ENCODE results near the gene PCYOX1L.

The PCYOX1L gene

GRCh38 chr5:149410071-149410470, 52.2 kb downstream of the PCYOX1L start:
- DNase-seq = no peak

- DNase-seq = no peak
These were observed 53.0 kb downstream of the PCYOX1L start for GRCh38 chr5:149410721-149411432.

DNA sequence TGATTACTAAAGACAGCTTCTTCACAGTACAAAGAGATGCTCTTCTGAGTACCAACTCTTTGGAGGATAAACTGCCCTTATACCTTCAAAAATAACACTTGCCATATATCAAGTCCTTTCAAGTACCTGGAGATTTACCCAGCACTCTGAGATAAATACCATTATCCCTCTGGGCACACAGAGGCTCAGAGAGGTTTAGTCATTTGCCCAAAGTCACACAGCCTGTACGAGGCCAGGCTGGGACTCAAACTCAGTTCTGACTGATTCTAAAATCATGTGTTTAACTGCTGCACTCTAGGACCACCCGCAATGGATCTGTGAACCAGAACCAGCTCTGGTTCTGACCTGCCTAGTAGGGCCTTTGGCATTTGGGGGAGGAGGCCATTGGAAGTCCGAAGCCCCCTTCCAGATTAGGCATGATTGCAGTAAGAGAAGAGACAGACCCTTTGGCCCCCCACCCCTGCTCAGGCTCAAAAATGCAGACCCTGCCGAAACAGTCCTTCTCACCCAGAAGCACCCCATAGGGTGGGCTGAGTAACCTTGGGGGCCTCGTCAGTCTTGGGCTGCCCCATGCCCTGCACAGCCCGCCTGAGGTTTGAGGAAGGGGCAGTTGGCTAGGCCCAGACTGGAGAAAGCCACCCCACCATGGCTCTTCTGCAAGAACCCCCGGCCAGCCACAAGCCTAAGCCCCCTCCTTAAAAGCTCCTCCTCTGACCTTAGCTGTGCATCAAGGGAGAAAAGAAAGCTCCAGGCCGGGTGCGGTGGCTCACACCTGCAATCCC, 54.1 kb downstream of the PCYOX1L start:
- DNase-seq = no peak

DNA sequence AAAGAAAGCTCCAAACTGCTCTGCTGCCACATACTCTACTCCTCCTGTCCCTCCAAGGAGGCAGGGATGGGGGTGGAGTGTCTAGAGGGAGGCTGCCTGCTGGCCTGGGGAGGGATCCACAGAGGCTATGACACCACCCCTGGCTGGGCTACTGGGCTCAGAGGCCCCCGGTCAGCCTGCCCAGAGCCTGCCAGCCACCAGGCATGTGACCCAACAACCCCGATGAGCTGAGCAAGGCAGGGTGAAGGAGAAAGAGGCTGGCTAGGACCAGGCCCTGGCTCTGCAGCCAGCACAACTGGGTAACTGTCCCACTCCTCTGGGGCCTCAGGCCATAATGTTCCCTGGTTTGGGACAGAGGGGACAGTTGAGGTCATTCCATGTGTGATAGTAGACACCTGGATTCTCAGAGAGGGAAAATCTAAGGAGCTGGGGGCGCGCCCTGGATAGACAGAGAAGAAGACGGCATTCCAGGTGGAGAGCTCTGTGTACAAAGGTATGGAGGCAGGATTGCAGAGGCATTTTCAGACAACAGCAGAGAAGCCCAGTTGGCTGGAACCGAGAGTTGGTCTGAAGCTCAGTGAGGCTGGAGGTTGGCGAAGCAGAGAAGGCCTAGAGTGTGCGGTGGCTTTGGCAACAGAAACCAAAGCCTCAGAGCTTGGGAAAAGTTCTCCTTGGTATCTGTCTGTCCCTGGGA, 55.1 kb downstream of the PCYOX1L start:
- DNase-seq = no peak

DNA sequence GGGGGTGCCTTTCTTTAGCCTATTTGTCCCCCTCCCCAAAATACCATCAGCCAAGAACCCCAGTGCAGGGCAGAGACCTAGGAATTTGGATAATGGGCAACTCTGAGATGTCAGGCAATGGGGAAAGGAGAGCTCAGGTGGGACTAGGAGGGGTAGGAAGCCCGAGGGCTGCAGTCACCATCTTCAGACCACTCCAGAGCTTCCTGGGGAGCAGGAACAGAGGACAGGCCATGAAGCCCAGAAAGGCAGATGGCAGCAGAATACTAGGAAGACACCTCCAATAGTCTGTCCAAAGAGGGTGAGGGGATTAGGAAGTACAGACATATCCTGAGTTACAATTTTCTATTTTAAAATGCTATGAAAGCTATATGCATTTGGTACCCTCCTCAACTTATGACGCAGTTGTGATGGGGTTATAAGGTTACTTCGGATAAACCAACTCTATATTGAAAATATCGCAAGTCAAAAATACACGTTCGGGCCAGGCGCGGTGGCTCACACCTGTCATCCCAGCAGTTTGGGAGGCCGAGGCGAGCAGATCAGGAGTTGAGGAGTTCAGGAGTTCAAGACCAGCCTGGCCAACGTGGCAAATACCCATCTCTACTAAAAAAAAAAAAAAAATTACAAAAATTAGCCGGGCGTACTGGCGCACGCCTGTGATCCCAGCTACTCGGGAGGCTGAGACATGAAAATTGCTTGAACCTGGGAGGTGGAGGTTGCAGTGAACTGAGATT, 55.8 kb downstream of the PCYOX1L start:
- no peak for DNase-seq

DNA sequence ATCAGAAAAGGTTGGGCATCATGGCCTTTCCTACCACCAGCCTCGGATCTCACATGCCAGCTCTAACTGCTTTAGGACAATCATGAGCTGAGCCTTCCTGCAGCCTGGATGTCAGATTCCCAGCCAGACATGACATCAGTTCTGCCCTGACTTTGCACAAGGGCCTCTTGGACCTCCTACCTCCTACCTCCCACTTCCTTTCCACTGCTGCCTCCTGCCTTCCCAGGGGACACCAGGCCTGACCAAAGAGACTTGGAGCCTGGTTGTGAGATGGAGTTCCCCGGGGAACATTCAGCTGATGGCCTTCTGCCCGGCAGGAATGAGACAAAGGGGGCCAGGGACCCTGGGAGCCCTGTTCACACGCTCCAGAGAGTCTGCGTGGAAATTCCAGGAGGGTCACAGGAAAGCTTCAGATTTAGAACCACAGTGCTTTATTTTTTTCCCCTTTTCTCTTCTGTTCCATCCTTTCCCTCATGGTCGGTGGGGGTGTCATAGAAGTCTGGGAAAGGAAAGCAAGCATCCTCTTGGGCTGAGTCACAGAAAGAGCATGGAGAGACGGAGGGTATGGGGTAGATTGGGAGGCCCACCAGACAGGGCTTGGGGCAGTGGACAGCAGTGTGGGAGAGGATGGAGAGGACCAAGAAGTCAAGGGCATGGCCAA, 56.7 kb downstream of the PCYOX1L start:
- no peak for DNase-seq

GRCh38 chr5:149415066-149415967, 57.5 kb downstream of the PCYOX1L start:
- DNase-seq = no peak

DNA sequence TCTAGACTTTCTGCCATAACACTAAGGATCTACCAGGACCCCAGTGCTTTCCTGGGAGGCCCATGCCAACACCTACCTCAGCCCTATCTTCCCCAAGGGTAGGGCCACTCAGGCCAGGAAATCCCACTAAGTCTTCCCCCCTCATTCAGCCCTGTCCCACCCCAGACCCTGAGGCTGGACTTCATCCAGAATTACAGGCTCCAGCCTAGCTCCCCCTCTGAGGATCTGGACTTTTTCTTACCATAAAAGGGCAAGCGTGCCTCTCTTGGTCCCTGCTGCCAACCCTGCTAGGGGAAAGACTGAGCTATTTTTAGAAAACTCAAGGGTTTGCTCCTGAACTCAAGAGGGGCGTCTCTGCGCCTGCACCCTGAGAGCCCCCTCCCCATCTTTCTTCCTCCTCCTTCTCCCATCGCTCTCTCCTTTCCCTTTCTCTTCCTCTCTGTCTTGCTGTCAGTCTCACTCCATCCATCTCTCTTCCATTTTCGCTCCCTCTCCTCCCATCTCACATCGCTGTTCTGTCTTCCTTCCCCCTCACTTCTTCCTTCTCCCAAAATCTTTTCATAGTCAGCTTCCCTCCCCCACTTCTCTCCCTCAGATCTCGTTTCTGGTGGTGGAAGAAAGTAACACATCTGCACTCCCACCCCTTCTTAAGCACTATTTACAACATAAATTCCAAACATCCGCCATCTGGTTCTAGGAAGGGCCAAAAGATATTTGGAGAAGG, 59.3 kb downstream of the PCYOX1L start:
- no peak for DNase-seq

DNA sequence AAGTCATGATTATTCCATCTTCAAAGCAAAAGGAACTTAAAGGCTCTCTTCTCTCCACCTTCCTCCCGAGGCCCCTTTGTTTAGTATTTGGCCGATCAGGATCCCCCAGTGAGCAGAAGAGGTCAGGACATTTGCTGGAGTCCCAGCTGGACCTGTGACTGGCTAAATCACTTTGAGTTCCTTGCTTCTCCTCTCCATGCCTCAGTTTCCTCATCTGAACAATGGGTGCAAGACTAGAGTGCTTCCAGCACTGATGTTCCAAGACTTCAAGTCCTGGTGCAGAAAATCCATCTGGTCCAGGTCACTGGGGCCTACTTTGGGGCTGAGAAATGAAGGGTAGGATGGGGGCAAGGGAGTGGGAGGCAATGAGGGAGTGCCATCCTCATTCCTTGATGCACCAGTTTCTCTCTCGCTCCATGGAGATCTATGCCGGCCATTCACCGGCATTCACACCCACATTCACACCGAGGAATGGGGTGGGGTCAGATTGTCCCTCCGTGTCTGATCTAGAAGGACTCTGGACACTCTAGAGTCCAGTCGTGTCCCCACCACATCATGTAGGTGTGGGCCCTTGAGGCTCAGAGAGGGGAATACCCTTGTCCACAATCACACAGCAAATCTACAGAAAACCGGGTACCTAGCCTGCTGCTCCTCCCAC, 60.0 kb downstream of the PCYOX1L start:
- DNase-seq = no peak

DNA sequence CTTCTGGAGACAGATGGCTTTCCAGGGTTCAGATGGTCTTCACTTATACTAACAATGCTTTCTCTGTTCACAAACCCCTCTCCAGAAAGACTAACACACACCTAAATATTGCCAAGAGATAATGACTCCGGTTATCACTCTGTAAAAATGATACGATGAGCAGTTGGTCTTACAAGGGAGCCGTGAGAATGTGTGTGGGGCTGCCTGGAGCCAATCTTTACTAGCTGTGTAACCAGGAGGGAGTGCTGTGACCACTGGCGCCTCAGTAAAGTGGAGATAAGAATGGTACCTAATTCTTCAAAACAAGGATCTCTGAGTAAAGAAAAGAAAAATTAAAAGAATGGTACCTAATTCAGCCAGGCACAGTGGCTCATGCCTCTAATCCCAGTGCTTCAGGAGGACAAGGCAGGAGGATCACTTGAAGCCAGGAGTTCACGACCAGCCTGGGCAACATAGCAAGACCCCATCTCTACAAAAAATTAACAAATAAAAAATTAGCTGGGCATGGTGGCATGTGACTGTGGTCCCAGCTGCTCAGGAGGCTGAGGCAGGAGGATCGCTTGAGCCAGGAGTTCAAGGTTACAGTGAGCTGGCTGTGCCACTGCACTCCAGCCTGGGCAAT, 61.2 kb downstream of the PCYOX1L start:
- no peak for DNase-seq

Measured in NCI-H2107 (cell line).